Fibroblast of upper back skin (primary cell): ENCODE results near the gene BRPF3.

Source experiments
- DNase-seq: peaks from one replicate; pipeline ENCODE4 v3.0.0-alpha.2; 2013

BRPF3 gene

DNA sequence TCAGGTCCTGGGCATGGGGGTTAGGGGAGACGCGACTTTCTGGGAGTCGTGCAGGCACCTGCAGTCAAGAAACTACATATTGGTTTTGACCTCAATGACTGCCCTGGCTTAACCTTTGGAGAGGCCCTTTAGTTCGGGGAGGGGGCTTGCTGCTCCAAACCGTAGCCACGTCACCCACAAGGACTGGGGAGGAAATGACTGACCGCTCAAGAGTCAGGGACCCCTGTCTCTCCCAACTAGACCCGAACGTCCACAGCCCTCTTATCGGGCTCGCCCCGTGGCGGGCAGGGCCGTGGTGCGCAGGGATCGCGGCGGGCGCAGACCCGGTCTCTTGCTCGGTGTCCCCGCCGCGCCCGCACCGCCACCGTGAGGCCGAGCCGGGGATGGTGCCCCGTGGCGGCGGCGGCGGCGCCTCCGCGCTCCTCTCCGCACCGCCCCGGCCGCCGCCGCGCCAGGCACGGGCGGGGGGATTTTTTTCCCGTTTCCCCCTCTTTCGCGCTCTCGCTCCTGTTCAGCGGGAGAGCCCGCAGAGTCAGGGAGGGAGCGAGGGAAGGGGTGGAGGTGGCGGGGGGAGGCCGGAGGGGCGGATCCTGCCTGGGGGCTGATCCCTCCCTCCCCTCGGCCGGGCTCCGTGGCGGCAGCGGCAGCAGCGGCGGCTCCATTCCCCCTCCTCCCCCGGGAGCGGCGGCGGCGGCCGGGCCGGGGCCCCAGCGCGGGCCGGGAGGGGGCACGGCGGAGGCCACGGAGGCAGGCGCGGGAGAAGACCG lies at the start of gene BRPF3:
Gene BRPF3, plus strand, starts transcription at position 632 of the 767 bp plus-strand sequence. CDS start 3,579 bp downstream, outside the sequence.
- DNase-seq, result peak; percentile 79

DNA sequence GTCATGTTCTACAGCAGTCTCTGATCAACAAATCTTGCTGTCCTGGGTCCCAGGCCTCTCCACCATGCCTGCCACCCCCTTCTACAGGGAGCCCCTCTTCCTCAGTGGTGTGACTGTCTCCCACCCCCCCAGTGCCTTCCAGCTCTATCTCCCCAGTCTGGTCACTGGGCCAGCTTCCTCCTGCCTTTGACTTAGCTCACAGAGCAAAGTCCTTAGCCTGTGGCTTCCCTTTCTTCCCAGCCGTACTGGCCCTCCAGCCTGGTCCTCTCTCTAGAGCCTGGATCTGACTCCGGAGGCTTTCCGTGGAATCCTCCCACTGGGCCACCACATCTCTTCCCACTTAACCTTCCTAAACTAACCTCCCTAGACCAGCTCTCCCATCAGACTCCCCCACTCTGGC lies 49.2 kb upstream of the BRPF3 start:
- DNase-seq, result no peak

DNA sequence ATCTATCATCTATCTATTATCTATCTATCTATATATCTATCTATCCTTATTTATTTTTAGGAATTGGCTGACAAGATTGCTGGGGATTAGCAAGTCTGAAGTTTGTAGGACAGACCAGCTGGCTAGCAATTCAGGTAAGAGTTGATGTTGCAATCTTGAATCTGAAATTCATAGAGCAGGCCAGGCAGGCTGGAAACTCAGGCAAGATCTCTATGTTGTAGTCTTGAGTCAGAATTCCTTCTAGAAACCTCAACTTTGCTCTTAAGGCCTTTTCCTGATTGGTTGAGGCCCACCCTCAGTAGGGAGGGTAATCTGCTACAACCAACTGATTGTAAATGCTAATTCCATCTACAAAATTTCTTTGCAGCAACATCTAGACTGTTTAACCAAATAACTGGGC lies 47.1 kb upstream of the BRPF3 start:
- no peak for DNase-seq

- no peak for DNase-seq
Measured at GRCh38 chr6:36150283-36150682, 46.3 kb upstream of the BRPF3 start.

- no peak for DNase-seq
Measured at GRCh38 chr6:36154286-36154685, 42.3 kb upstream of the BRPF3 start.

DNA sequence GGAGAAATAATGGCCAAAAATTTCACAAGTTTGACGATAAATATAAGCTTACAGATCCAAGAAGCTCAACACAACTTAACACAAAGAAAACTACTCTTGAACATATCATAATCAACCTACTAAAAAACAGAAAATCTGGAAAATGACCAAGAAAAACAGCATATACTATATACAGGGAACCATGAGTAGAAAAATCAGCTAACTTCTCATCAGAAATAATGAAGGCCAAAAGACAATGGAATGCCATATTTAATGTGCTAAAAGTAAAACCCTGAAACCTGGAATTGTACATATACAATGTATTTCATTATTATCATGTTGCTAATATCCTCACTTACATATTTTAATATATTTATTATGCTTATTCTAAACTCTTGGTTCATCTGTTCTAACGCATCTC lies 40.9 kb upstream of the BRPF3 start:
- no peak for DNase-seq

- DNase-seq, result peak; percentile 69
Measured at GRCh38 chr6:36160147-36160760, 36.3 kb upstream of the BRPF3 start.

DNA sequence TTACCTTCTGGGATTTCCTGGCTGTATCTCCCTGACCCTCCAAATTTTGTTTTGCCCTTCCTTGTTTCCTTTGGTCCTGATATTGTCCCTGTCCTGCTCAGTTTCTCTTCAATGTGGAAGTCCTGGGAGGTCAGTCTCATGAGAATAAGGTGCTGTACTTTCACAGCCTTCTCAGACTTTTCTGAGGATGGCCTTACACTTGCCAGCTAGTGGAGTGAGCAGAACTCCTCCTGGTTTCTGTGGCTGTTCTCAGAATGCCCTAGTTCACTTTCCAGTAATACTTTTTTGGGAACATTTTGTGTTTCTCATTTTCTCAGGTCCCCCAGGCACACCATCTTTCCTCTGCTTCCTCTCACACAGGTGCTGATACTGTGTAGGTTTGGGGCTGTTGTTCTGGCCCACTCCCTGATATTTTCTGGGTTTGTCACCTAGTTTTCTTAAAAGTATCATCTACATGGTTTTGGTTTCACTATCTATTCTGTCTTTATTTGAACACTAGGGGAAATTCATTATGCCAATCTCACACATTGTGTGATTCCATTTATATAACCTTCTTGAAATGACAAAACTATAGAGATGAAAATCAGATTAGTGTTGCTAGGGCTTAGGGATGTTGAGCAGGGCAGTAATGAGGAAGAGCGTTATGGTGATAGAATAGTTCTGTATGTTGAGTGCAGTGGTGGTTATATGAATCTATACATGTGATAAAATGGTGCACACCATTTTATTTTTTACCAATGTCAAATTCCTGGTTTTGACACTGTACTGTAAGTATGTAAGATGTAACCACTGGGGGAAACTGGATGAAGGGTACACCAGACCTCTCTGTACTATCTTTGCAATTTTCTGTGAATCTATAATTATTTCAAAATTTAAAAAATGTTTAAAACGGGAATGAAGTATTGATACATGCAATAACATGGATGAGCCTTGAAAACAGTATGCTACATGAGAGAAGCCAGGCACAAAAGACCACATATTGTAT lies 27.2 kb upstream of the BRPF3 start:
- DNase-seq, result no peak

DNA sequence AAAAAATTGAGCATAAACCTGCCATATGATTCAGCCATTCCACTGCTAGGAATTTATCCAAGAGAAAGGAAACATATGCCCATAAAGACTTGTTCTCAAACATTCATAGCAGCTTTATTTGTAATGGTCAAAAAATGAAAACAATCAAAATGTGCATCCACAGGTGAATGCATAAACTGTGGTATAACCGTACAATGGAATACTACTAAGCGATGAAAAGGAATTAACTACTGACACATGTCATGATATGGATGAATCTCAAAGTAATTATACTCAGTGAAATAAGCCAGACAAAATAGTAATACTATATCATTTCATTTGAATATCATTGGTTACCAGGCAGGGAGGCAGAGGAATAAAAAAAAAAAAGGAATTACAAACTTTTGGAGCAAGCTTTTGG lies 25.8 kb upstream of the BRPF3 start:
- no peak for DNase-seq

DNA sequence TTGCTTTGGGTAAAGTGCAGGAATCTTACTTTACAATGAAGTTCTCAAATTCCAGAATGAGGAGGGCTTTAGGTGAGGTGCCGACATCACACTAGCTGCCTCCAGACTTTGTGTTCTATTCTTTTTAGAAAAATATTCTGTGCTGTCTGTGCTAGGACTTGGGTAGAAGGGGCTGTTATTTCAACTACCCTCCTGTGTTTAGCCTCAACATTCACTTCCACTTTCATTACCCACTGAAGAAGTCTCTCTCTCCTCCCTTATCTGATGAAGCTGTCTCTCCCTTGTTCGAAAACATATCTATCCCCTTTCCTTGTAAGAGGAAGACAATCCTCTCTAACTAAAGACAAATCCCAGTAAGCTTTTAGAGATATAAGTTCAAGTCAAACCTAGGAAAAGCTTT lies 25.0 kb upstream of the BRPF3 start:
- no peak for DNase-seq

DNA sequence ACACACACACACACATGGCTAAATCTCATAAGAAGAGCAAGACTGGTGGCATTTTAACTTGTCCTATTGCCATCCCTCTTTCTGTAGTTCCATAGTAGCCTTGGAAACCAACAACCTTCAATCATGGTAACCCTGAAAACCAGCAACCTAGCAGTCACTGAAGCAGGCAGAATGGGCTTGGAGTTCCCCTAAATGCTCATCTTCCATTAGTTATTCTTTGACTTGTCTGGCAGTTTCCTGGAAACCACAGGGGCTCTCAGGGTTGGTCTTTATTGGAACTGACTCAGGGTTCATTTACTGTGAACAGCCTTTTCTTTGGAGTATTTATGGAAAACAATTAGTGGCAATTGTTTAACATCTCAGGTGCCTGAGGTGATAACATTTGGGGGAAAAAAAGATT lies 19.4 kb upstream of the BRPF3 start:
- DNase-seq, result no peak

- no peak for DNase-seq
Measured at GRCh38 chr6:36178544-36178943, 18.0 kb upstream of the BRPF3 start.

DNA sequence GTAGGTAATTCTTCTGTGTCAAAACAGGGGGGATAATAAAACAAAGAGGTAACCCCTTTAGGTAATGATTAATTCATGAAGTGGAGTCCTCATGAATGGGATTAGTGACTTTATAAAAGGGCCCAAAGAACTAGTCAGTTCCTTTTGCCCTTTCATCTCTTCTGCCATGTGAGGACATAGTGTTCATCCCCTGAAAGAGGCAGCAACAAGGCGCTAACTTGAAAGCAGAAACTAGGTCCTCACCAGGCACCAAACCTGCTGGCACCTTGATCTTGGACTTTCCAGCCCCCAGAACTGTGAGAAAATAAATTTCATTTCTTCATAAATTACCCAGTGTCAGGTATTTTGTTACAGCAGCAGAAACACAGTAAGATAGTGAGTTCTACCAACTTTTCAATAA lies 16.4 kb upstream of the BRPF3 start:
- no peak for DNase-seq

GRCh38 chr6:36184311-36184710 lies 12.2 kb upstream of the BRPF3 start:
- no peak for DNase-seq

- no peak for DNase-seq
Measured at GRCh38 chr6:36186199-36186598, 10.3 kb upstream of the BRPF3 start.

GRCh38 chr6:36187446-36187845 lies 9.1 kb upstream of the BRPF3 start:
- no peak for DNase-seq

GRCh38 chr6:36195471-36196112 lies 952 bp upstream of the BRPF3 start:
- DNase-seq, result no peak

DNA sequence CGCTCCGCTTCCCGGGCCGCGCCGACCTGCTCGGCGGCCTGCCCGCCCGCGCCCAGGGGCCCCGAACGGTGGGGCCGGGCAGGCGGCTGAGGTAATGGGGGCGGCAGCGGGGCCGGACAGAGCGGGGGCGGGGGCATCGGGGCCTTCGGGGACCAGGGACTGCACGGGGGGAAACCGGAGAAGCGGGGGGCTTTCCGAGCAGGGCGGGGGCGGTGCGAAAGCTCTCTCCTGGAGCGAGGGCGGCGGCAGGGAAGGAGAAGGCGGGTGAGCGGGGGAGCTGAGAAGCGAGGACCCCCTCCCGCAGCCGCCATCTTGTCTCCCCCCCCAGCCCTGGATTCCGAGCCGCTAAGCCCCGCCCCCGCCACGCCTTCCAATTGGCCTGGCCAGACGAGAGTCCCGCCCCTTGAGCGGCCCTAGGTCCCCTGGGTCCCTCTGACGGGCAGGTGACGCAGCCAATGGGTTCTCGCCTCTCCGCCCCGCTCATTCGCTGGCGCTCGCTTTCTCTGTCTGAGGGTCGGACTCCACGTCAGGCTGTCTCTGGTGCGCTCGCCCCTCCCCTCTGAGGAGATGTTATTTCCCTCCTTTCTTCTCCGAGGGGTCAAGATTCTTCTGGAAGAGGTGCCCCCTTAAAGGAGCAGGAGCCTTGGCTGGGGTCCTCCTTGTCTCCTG lies 470 bp downstream of the BRPF3 start:
- peak; percentile 97 for DNase-seq

- DNase-seq, result no peak
Measured at GRCh38 chr6:36197739-36198221, 1.2 kb downstream of the BRPF3 start.

DNA sequence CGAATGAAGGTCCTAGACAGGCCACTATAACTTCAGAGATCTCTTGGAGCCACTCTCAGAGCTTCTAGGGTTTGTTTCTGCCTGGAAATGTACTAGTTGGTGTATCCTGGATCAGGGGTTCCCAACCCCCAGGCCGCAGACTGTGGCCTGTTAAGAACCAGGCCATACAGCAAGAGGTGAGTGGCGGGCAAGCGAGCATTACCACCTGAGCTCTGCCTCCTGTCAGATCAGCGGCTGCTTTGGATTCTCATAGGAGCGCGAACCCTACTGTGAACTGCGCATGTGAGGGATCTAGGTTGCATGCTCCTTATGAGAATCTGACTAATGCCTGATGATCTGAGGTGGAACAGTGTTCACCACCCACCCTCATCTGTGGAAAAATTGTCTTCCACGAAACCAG lies 2.4 kb downstream of the BRPF3 start:
- no peak for DNase-seq

DNA sequence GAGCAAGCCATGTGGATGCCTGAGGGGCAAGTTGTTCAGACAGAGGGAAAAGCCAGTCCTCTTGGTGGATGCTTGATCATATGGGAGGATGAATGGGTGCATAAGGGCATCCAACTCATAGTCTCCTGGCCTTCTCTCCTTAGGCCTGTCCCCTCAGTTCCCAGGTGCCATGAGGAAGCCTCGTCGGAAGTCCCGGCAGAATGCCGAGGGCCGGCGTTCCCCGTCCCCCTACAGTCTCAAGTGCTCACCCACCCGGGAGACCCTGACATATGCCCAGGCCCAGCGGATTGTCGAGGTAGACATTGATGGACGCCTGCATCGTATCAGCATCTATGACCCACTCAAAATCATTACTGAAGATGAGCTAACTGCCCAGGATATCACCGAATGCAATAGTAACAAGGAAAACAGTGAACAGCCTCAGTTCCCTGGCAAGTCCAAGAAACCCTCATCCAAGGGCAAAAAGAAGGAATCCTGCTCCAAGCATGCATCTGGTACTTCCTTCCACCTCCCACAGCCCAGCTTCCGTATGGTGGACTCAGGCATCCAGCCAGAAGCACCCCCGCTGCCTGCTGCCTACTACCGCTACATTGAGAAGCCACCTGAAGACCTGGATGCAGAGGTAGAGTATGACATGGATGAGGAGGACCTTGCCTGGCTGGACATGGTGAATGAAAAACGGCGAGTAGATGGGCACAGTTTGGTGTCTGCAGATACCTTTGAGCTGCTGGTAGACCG lies 3.8 kb downstream of the BRPF3 start:
- no peak for DNase-seq
